Breast epithelium (tissue), 4 donors: ENCODE results near the gene PSTPIP2. TPM values are rescaled to one million over a fixed set of nuclear protein-coding genes. Genes with fewer than 3 reads are reported as not detected.

Experiments
- DNase-seq, 2 donors: peaks; one replicate each; pipeline ENCODE4 v3.0.0-alpha.2; 2019; ENCODE audit warnings: low spot score in 2 of 2
- H3K27ac ChIP-seq, 2 donors: fragments of 200-600 bp; sonication (generic) in 1 of 2; one replicate each; pipeline ENCODE4 v1.5.1; 2016 to 2019; ENCODE audit warnings: mild to moderate bottlenecking in 1 of 2
- H3K27me3 ChIP-seq, 2 donors: fragments of 200-600 bp; sonication (generic) in 1 of 2; one replicate each; pipeline versions ENCODE4 v1.5.1 to v1.6.0; 2017 to 2019; ENCODE audit warnings: control low read depth in 1 of 2, mild to moderate bottlenecking in 1 of 2
- H3K36me3 ChIP-seq: fragments of 200-600 bp; one replicate; pipeline ENCODE4 v1.5.1; 2019
- H3K4me1 ChIP-seq, 2 donors: fragments of 200-600 bp; sonication (generic); one replicate each; pipeline ENCODE4 v1.5.1; 2016 to 2019; ENCODE audit warnings: control low read depth in 1 of 2
- H3K4me3 ChIP-seq, 3 donors: fragments of 200-600 bp; sonication (generic); 1 replicate in 2 of 3; 2 replicates in 1 of 3; pipeline ENCODE4 v1.5.1; 2016 to 2019; ENCODE audit warnings: mild to moderate bottlenecking in 3 of 3, moderate library complexity in 2 of 3
- H3K9me3 ChIP-seq, 2 donors: fragments of 200-600 bp; sonication (generic) in 1 of 2; one replicate each; pipeline ENCODE4 v1.5.1; 2016 to 2019; ENCODE audit warnings: control low read depth in 1 of 2
- CTCF ChIP-seq, 3 donors: fragments of 450-650 bp; IDR thresholded peaks; one replicate each; pipeline ENCODE4 v1.5.1; 2016 to 2017; ENCODE audit warnings: antibody characterized with exemption in 3 of 3, mild to moderate bottlenecking in 3 of 3, moderate library complexity in 3 of 3
- POLR2A ChIP-seq: fragments of 450-650 bp; IDR thresholded peaks from one replicate; pipeline ENCODE4 v1.6.1; 2016; ENCODE audit warnings: antibody characterized with exemption, mild to moderate bottlenecking, moderate library complexity
- POLR2AphosphoS5 ChIP-seq, 3 donors: sonication (generic); formaldehyde crosslinking; IDR thresholded peaks; one replicate each; pipeline ENCODE4 v1.6.1; 2017; ENCODE audit warnings: antibody characterized with exemption in 3 of 3
- intact Hi-C: fragments of 100-400 bp; cut with DNase I; formaldehyde crosslinking; loops from one replicate; pipeline ENCODE4 v1.15.1; 2023; ENCODE audit warnings: low total_unique reads
- total RNA-seq, 3 donors: library from RNA; depleted of rRNA; stranded (reverse); fragments of >200 nt; gene quantifications; one replicate each; pipeline ENCODE4 v1.1.0, GENCODE V29; 2016

The PSTPIP2 gene, protein sequence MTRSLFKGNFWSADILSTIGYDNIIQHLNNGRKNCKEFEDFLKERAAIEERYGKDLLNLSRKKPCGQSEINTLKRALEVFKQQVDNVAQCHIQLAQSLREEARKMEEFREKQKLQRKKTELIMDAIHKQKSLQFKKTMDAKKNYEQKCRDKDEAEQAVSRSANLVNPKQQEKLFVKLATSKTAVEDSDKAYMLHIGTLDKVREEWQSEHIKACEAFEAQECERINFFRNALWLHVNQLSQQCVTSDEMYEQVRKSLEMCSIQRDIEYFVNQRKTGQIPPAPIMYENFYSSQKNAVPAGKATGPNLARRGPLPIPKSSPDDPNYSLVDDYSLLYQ
- total RNA-seq = 10 to 100 TPM in 2 of 3 donors, 1 to 10 TPM in 1; 6.4 to 22.2 (median 14.7) TPM

GRCh38 chr18:46071653-46072375 is at the start of gene PSTPIP2:
Gene PSTPIP2, minus strand, starts transcription at chr18:46072260. Its CDS starts 72 bp downstream, at chr18:46072188.
- Histone ChIP-seq H3K4me1 (peaks cover 0 to 4% of the 10 kb centered on the region in 2 donors), H3K27ac (peak within 1 kb of the TSS; percentile 80 to 86), H3K36me3 (no peaks in the 10 kb centered on the region), H3K27me3 (no peaks in the 10 kb centered on the region), H3K4me3 (peak within 1 kb of the TSS; percentile 80 to 91 (median 86)), H3K9me3 (no peaks in the 10 kb centered on the region)
- TF ChIP-seq POLR2A = no peak
- peak in 1 of 3 donors; percentile 55 for TF ChIP-seq POLR2AphosphoS5 (IDR thresholded peaks at IDR 0.05)
- DNase-seq = peak; percentile 66 to 77
- intact Hi-C loops = no loop called here

DNA sequence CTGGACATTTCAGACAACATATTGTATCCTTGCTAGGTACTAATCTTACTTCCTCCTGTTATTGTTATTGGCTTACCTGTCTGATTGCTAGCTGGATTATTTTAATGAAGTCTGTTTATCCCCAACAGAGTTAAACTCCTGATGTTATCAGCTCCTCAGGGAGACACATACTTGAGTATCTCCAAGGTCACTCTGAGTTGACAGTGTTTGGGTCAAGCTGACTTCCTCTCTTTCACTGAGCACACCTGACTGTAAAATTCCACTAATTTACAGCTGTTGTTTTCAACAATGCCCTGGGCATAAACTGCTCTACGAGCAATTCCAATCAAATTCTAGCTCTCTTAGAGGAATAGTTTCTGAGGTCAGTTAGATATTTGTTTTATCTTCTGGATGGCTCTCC is 41.7 kb upstream of the PSTPIP2 start:
- intact Hi-C loops = no loop called here
- no peak for DNase-seq
- H3K36me3 ChIP-seq = no peaks in the 10 kb centered on the region
- H3K9me3 ChIP-seq = no peaks in the 10 kb centered on the region
- no peak overlapping the region for H3K27ac ChIP-seq
- TF ChIP-seq POLR2A (no peak), POLR2AphosphoS5 (IDR thresholded peaks at IDR 0.05) (no peak), CTCF (IDR thresholded peaks at IDR 0.05) (no peak)
- H3K27me3 ChIP-seq = no peaks in the 10 kb centered on the region
- H3K4me1 ChIP-seq = no peaks in the 10 kb centered on the region
- no peak overlapping the region for H3K4me3 ChIP-seq

GRCh38 chr18:46110406-46110805 is 38.3 kb upstream of the PSTPIP2 start:
- intact Hi-C loops = no loop called here
- no peak overlapping the region for H3K4me3 ChIP-seq
- no peak overlapping the region for H3K27ac ChIP-seq
- DNase-seq = no peak
- no peaks in the 10 kb centered on the region for H3K27me3 ChIP-seq
- TF ChIP-seq POLR2AphosphoS5 (IDR thresholded peaks at IDR 0.05) (no peak), CTCF (IDR thresholded peaks at IDR 0.05) (no peak), POLR2A (no peak)
- H3K9me3 ChIP-seq = no peaks in the 10 kb centered on the region
- H3K36me3 ChIP-seq = no peaks in the 10 kb centered on the region
- H3K4me1 ChIP-seq = no peaks in the 10 kb centered on the region

DNA sequence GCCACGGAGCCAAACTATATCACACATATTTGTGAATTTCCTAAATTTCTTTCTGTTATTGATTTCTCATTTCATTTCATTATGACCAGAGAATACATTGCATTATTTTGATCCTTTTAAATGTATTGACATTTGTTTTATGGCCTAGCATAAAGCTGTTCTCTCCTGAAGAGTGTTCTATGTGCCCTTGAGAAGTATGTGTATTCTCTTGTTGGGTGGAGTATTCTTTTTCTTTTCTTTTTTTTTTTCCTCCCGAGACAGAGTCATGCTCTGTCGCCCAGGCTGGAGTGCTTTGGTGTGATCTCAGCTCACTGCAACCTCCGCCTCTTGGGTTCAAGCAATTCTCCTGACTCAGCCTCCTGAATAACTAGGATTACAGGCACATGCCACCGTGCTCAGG is 37.3 kb upstream of the PSTPIP2 start:
- no peak for TF ChIP-seq CTCF (IDR thresholded peaks at IDR 0.05)
- TF ChIP-seq POLR2AphosphoS5 (IDR thresholded peaks at IDR 0.05) = no peak
- TF ChIP-seq POLR2A = no peak
- intact Hi-C loops = no loop called here
- no peak overlapping the region for H3K27ac ChIP-seq
- no peak overlapping the region for H3K4me3 ChIP-seq
- no peaks in the 10 kb centered on the region for H3K9me3 ChIP-seq
- H3K27me3 ChIP-seq = no peaks in the 10 kb centered on the region
- no peaks in the 10 kb centered on the region for H3K36me3 ChIP-seq
- no peaks in the 10 kb centered on the region for H3K4me1 ChIP-seq
- no peak for DNase-seq

DNA sequence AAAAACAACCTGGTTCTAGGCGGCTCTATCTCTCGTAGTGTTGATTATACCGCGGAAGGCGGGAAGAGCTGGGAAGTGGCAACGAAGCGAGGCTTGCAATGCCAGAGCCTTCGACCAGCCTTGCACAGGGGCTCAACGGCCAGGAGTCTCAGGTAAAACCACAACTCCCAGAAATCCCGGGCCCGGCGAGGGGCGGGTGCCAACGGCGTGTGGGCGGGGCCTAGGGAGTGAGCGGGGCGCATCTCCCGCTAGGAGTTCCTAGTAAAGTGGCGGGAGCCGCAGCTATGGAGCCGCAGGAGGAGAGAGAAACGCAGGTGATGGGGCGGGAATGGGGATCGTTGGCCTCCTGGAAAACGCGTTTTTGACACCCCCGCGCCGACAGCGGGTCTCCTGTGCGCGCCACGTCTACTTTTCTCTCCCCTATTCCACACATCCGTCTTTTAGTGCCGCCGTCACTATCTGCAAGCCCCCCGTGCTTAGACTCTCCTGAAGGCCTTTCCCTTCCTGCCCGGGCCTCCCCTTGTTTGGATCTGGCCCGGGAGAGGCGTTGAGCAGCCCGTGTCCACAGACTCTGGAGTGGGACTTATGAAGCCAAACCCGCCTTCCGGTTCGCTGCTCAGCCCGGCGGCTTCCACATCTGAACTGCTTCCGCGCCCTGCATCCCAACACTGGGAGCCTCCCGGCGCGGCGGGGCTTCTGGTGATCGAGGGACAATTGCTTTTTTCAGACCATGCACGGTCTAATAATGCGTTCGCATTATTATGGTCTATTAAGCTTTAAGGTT is 32.3 kb upstream of the PSTPIP2 start, which contains the start of gene HAUS1:
Gene HAUS1 (plus strand): TSS at position 258 of the 784 bp plus-strand sequence. CDS start 27 bp downstream, at position 285.
- Histone ChIP-seq H3K36me3 (no peaks in the 10 kb centered on the region), H3K27ac (peak within 1 kb of the TSS; percentile 76 to 85), H3K4me3 (peak within 1 kb of the TSS; percentile 77 to 86 (median 79)), H3K4me1 (no peaks in the 10 kb centered on the region), H3K27me3 (no peaks in the 10 kb centered on the region), H3K9me3 (no peaks in the 10 kb centered on the region)
- intact Hi-C loops = no loop called here
- peak; percentile 90 to 94 for DNase-seq
- TF ChIP-seq POLR2AphosphoS5 (IDR thresholded peaks at IDR 0.05) (peak in 2 of 3 donors; percentile 11 to 28), CTCF (IDR thresholded peaks at IDR 0.05) (no peak), POLR2A (peak; percentile 17)
